Peyer's patch (tissue), 4 donors: Measurements from ENCODE around the gene AUTS2.

Experiments
- CTCF ChIP-seq, 6 experiments: fragments of 450-650 bp in 4 of 6; fragments of 200-600 bp in 2 of 6; sonication (generic) in 1 of 6; IDR thresholded peaks; one replicate each; pipeline ENCODE4 v1.5.1; 2017 to 2019; ENCODE audit warnings: antibody characterized with exemption in 6 of 6, mild to moderate bottlenecking in 3 of 6, moderate library complexity in 1 of 6
- POLR2A ChIP-seq, 2 donors: fragments of 450-650 bp; IDR thresholded peaks; one replicate each; pipeline ENCODE4 v1.5.1; 2017; ENCODE audit warnings: antibody characterized with exemption in 2 of 2, mild to moderate bottlenecking in 2 of 2, moderate library complexity in 2 of 2

DNA sequence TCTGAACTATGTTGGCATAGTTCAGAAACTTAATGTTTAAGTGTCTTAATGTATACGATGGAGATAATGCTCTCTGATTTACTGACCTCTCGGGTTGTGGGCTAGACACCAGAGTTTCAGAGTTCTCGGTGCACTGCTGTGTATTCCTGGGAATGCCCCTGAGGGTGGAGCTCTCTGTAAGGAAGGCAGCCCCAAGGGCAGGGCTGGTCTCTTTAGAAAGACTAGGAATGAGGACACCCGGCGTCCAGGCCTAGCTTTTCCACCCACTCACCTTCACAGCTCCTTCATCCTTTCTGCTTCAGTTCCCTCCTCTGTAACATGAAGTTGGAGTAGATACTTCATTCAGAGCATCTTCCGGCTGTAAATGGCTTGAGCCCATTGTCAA is 997.1 kb downstream of the AUTS2 start:
- TF ChIP-seq CTCF (IDR thresholded peaks at IDR 0.05) (no peak), POLR2A (IDR thresholded peaks at IDR 0.05) (no peak)
